NCI-H146 (cell line): Measurements from ENCODE around the gene MEIOC.
"Not testable (repeated sequence)": the region's sequence is repeated elsewhere in the genome, so short reads cannot be mapped to it uniquely, and the experiment has no call there.

Source experiments
- DNase-seq: peaks from one replicate; lab custom pipeline; 2025; lab: John Stamatoyannopoulos, UW

MEIOC gene

GRCh38 chr17:44647736-44648135 is 8.5 kb upstream of the MEIOC start:
- DNase-seq: no peak

DNA sequence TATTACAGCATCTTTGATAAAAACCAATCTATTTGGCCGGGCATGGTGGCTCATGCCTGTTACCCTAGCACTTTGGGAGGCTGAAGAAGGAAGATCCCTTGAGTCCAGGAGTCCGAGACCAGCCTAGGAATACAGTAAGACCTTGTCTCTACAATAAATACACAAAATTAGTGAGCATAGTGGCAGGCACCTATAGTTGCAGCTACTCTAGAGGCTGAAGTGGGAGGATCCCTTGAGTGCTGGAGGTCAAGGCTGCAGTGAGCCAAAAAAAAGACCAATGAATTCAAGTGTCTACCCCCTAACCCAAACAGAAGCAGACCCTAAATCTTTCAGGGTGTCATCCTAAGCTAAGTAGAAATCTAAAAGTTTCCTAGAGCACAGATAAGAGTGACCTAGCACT is 7.3 kb upstream of the MEIOC start:
- DNase-seq: no peak

DNA sequence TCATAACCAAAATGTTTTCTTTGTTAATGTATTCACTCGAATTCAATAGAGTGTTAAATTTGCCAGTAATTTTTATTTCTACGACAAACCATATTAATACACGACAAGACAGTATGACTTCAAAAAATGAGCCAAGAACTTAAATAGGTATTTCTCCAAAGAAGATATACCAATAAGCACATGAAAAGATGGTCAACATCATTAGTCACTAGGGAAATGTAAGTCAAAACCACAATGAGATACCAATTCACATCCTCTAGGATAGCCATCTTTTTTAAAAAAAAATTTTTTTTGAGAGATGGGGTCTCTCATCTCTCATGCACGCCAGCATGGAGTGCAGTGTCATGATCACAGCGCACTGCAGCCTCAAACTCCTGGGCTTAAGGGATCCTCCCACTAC is 5.0 kb upstream of the MEIOC start:
- no peak for DNase-seq

- no peak for DNase-seq
These were observed 3.5 kb upstream of the MEIOC start for GRCh38 chr17:44652727-44653126.

DNA sequence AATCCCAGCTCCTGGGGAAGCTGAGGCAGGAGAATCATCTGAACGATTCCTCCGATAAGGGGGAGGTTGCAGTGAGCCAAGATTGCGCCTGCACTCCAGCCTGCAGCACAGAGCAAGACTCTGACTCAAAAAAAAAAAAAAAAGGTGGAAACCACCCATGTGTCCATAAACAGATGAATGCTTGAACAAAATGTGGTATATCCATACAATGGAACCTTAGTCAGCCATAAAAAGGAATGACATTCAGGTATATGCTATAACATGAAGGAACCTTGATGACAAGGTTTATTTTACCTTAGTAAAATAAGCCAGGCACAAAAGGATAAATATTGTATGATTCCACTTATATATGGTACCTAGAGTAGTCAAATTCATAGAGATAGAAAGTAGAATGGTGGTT is 2.9 kb upstream of the MEIOC start:
- DNase-seq: no peak

DNA sequence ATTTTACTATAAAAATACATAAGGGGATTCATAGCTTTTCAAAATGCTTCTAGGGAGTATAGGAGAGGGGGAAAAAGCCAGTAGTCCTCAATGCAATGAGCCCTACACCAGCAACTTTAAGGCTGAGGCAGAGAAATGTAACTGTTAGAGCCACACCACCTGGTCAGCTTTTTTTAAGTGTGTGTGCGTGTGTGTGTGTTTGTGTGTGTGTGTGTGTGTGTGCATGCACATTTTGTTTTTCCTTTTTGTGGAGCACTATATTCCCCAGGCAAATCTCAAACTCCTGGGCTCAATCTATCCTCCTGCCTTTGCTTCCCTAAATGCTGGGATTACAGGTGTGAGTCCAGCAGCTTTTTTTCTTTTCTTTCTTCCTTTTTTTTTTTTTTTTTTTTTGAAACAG is 2.3 kb upstream of the MEIOC start:
- no peak for DNase-seq

- DNase-seq: no peak
These were observed 5.6 kb downstream of the MEIOC start for GRCh38 chr17:44661835-44662234.

GRCh38 chr17:44663095-44663494 is 6.8 kb downstream of the MEIOC start:
- DNase-seq: no peak

DNA sequence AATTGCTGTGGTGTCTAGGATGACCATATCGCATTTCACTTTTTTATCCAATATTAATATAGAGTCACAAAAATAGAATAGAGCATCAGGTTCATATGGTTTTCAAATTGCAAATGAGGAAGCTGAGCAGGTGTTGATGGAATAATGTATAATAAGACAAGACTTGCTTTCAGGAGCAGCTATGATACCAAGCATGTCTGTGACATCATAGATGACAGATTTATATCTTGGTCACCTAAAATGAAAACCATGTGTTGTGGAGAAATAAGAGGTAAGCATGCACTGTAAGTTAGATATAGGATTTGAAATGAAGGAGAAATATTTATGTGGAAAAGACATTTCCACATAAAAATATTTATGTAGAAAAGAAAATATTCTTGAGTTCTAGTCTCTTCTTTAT is 8.6 kb downstream of the MEIOC start:
- DNase-seq: no peak

- DNase-seq: no peak
These were observed 9.7 kb downstream of the MEIOC start for GRCh38 chr17:44666006-44666405.

- no peak for DNase-seq
These were observed 16.3 kb downstream of the MEIOC start for GRCh38 chr17:44672479-44673093.

DNA sequence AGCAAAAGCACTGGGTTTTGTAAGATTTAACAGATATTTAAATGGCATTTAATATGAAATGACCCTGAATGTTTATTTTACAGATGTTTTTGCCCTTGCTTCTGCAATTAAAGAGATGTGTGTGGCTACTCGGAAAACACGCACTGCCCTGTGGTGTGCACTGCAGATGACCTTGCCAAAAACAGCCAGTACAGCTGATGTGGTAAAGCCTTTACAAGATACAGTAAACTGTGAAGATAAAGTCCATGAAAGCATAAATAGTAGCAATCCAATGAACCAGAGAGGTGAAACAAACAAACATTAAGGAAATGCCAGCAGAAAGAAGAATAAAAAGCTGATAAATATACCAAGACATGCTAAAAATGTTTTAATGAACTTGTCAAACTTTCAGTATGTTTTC is 17.6 kb downstream of the MEIOC start:
- no peak for DNase-seq

GRCh38 chr17:44677136-44677535 is 20.9 kb downstream of the MEIOC start:
- no peak for DNase-seq

- not testable (repeated sequence) for DNase-seq
These were observed 27.0 kb downstream of the MEIOC start for GRCh38 chr17:44683303-44683702.

DNA sequence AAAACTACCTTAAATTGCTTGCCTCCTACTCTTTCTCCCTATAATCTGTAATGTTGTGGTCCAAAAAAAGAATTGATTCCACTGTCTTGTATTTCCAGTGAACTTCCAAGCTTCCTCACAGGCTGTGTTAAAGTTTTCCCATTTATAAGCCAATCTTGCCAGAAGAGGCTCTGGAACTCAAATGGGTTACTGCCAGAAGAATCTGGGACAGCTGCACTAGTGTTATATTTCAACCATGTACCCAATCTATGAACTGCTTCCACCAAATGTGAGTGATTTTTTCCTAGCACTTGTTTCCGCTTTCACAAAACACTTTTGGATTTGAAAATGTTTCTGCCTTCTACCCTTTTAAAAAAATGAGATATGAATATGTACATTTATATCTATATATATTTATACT is 31.5 kb downstream of the MEIOC start:
- no peak for DNase-seq

GRCh38 chr17:44688200-44688599 is 31.9 kb downstream of the MEIOC start:
- no peak for DNase-seq

- DNase-seq: peak; percentile 32
These were observed 32.6 kb downstream of the MEIOC start for GRCh38 chr17:44688675-44689476.

DNA sequence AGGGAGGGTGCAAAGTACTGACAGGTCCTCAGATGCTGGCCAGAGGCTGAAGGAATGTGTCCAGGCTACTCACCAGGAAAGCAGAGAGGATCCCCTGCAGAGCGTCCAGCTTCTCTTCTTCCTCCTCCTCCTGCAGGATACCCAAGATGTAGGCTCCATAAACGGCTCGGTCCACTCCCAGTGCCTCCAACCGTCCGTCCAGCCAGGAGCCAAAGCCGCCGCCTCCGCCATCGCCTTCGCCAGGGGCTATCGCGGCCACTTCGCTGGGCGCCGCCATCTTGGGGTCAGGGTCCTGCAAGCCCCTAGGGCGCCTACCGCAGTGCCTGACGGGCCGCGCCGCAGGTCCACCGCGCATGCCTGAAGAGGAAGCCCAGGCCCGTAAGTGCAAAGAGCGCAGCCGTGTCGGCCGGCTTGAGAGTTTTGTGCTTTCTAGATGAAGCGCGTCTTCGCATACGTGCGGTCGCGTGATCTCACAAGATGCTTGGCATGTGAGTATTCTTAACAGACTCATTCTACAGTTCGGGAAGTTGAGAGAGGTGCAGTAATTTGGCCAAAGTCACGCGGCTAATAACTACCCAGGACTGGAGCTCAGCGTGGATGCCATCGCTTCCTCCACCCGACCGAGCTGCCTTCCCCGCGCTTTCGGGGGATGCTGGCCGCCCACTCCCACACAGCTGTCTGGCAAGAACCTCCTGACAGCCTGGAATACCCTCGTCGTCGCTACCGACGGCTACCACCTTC is 33.4 kb downstream of the MEIOC start, which contains the start of gene CCDC43:
Gene CCDC43, minus strand, starts transcription at position 300 of the 741 bp plus-strand sequence. Its CDS starts 23 bp downstream, at position 277.
- peak; percentile 92 for DNase-seq

DNA sequence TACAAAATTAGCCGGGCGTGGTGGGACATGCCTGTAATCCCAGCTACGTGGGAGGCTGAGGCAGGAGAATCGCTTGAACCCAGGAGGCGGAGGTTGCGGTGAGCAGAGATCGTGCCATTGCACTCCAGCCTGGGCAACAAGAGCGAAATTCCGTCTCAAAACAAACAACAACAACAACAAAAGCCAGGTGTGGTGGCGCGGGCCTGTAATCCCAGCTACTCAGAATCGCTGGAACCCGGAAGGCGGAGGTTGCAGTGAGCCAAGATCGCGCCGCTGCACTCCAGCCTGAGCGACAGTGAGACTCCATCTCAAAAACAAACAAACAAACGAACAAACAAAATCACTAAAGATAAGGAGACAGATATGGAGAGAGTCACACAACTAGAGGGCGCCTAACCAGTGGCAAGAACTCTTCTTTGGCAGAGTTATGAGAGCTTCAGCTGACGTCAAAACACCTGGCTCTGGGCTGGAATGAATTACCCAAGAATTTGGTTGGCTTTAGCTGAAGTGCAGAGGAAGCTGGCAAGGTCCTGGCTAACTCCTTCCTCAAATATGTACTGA is 34.6 kb downstream of the MEIOC start:
- peak; percentile 24 for DNase-seq

- DNase-seq: no peak
These were observed 37.3 kb downstream of the MEIOC start for GRCh38 chr17:44693609-44694008.

GRCh38 chr17:44700288-44700687 is 44.0 kb downstream of the MEIOC start:
- not testable (repeated sequence) for DNase-seq

DNA sequence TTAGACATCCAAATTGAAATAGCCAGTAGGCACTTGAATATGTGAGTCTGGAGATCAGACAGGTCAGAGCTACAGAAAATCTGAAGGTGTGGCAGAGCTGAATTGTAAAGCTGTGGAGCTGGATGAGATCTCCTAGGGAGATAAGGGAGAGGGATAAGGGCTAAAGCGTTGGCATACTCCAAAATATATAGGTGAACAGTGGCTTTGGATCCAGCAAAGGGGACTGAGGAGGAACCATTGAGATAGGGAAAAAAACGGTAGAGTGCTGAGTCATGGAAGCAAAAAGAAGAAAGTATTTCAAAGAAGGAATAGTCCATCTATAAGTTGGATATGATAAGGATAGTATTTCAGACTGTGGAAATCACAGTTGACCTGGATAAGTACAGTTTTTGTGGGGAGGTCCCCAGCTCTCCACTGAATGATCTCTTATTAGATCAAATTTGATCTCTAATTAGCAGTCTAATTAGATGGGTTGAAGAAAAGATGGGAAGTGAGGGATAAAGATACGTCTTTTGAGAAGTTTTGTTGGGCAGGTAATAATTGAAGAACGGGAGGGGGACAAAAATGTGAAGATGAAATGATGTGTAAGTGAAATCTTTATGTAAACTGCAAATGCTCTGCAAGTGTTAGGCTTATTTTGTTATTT is 51.6 kb downstream of the MEIOC start:
- DNase-seq: no peak
